IMR-90 (cell line): ENCODE data around the gene ELFN2. TPM values are rescaled to one million over a fixed set of nuclear protein-coding genes. Genes with fewer than 3 reads are reported as not detected.

ENCODE experiments used
- ATAC-seq: fragments of 200-7000 bp; cut with Tn5 transposase; 2 replicates; pipeline ENCODE4 v1.9.1; 2020; ENCODE audit warnings: low read depth, mild to moderate bottlenecking, moderate library complexity
- BruUV-seq: library from RNA; stranded (reverse); fragments of 400-500 nt; replicated peaks from 2 replicates; lab custom pipeline; 2021; lab: Mats Ljungman, UMichigan
- CTCF ChIA-PET: fragments of 300-600 bp; formaldehyde crosslinking; extraction: SDS; loops from one replicate; lab custom pipeline; 2021; ENCODE audit warnings: antibody characterized with exemption; lab: Yijun Ruan, JAX
- POLR2A ChIA-PET: fragments of 300-600 bp; sonication (Branson Sonifier 250); formaldehyde crosslinking; loops from one replicate; lab custom pipeline; 2022; ENCODE audit warnings: antibody characterized with exemption; ENCODE audit not compliant: unreplicated experiment; lab: Charles Lee
- DNase-seq: peaks from one replicate; pipeline ENCODE4 v3.0.0; 2013
- H2AFZ ChIP-seq: replicated peaks from 2 replicates; pipeline ENCODE3; 2013; ENCODE audit warnings: low read length, mild to moderate bottlenecking; ENCODE audit not compliant: poor library complexity
- H2AK5ac ChIP-seq: 2 replicates; pipeline ENCODE4 v1.6.1; 2013; ENCODE audit warnings: low read depth, low read length, inconsistent platforms
- H2AK9ac ChIP-seq: replicated peaks from 2 replicates; pipeline ENCODE3; 2013; ENCODE audit warnings: mild to moderate bottlenecking, low read depth, low read length, moderate library complexity; ENCODE audit not compliant: poor library complexity
- H2BK120ac ChIP-seq: 2 replicates; pipeline ENCODE4 v1.6.1; 2013; ENCODE audit warnings: low read depth, low read length, inconsistent platforms
- H2BK15ac ChIP-seq: 3 replicates; pipeline ENCODE4 v1.6.1; 2013; ENCODE audit warnings: low read depth, low read length, inconsistent platforms
- H2BK20ac ChIP-seq: 2 replicates; pipeline ENCODE4 v1.6.1; 2013; ENCODE audit warnings: low read depth, mild to moderate bottlenecking, inconsistent platforms, low read length, moderate library complexity
- H2BK5ac ChIP-seq: 2 replicates; pipeline ENCODE4 v1.6.1; 2013; ENCODE audit warnings: mild to moderate bottlenecking, low read depth, low read length, inconsistent platforms; ENCODE audit not compliant: poor library complexity, severe bottlenecking
- H3K14ac ChIP-seq: replicated peaks from 2 replicates; pipeline ENCODE4 v1.6.1; 2013; ENCODE audit warnings: low read depth, low read length, inconsistent platforms
- H3K18ac ChIP-seq: 2 replicates; pipeline ENCODE4 v1.6.1; 2013; ENCODE audit warnings: low read depth, low read length, control low read depth
- H3K23ac ChIP-seq: 2 replicates; pipeline ENCODE4 v1.6.1; 2013; ENCODE audit warnings: low read depth, low read length, inconsistent platforms
- H3K27ac ChIP-seq: 2 replicates; pipeline ENCODE4 v1.5.1; 2013; ENCODE audit warnings: mild to moderate bottlenecking, control low read depth, low read length; ENCODE audit not compliant: insufficient read depth
- H3K27me3 ChIP-seq: 2 replicates; pipeline ENCODE4 v1.6.1; 2013; ENCODE audit warnings: low read length; ENCODE audit not compliant: control insufficient read depth, insufficient read depth
- H3K36me3 ChIP-seq: 2 replicates; pipeline ENCODE4 v1.6.1; 2013; ENCODE audit warnings: low read length, mixed read lengths; ENCODE audit not compliant: control insufficient read depth, insufficient read depth
- H3K4ac ChIP-seq: 2 replicates; pipeline ENCODE4 v1.6.1; 2013; ENCODE audit warnings: low read depth, low read length, inconsistent platforms
- H3K4me1 ChIP-seq: 2 replicates; pipeline ENCODE4 v1.6.1; 2013; ENCODE audit warnings: low read length, mixed read lengths; ENCODE audit not compliant: control insufficient read depth, insufficient read depth
- H3K4me2 ChIP-seq: 2 replicates; pipeline ENCODE4 v1.6.1; 2013; ENCODE audit warnings: low read depth, mild to moderate bottlenecking, control low read depth, low read length, moderate library complexity
- H3K4me3 ChIP-seq: 2 replicates; pipeline ENCODE4 v1.5.1; 2013; ENCODE audit warnings: low read depth, mild to moderate bottlenecking, control low read depth, low read length, moderate library complexity; ENCODE audit not compliant: insufficient read depth
- H3K56ac ChIP-seq: 2 replicates; pipeline ENCODE4 v1.6.1; 2013; ENCODE audit warnings: low read length, inconsistent platforms; ENCODE audit not compliant: insufficient read depth; ENCODE audit errors: extremely low read depth
- H3K79me1 ChIP-seq, 2 experiments: 2 replicates each; pipeline ENCODE4 v1.6.1; 2013; ENCODE audit warnings: low read length in 2 of 2, inconsistent platforms in 1 of 2, low read depth in 1 of 2
- H3K9ac ChIP-seq: 2 replicates; pipeline ENCODE4 v1.6.1; 2013; ENCODE audit warnings: low read depth, low read length, control low read depth
- H3K9me1 ChIP-seq: 2 replicates; pipeline ENCODE4 v1.6.1; 2013; ENCODE audit warnings: low read length, inconsistent platforms; ENCODE audit not compliant: insufficient read depth
- H3K9me3 ChIP-seq: 2 replicates; pipeline ENCODE4 v1.6.1; 2013; ENCODE audit warnings: low read length; ENCODE audit not compliant: control insufficient read depth, insufficient read depth
- H4K20me1 ChIP-seq: 2 replicates; pipeline ENCODE4 v1.6.1; 2013; ENCODE audit warnings: low read length, inconsistent platforms; ENCODE audit not compliant: insufficient read depth
- H4K5ac ChIP-seq: 2 replicates; pipeline ENCODE4 v1.6.1; 2013; ENCODE audit warnings: mild to moderate bottlenecking, low read depth, low read length, control low read depth
- H4K8ac ChIP-seq, 2 experiments: 2 replicates each; pipeline ENCODE4 v1.6.1; 2013; ENCODE audit warnings: low read depth in 2 of 2, low read length in 2 of 2, control low read depth in 1 of 2, inconsistent platforms in 1 of 2
- H4K91ac ChIP-seq: 2 replicates; pipeline ENCODE4 v1.6.1; 2013; ENCODE audit warnings: low read depth, low read length, inconsistent platforms; ENCODE audit not compliant: insufficient read depth
- BHLHE40 ChIP-seq: fragments of 150-350 bp; IDR thresholded peaks from 2 replicates; pipeline ENCODE4 v1.6.1; 2016; ENCODE audit warnings: mild to moderate bottlenecking, low read depth, low read length
- CEBPB ChIP-seq: IDR thresholded peaks from 2 replicates; pipeline ENCODE4 v1.6.1; 2012; ENCODE audit warnings: low read depth, low read length, improper control_type of control experiment
- CHD1 ChIP-seq: IDR thresholded peaks from 2 replicates; pipeline ENCODE4 v1.6.1; 2012; ENCODE audit warnings: low read depth, low read length, improper control_type of control experiment
- ELK1 ChIP-seq: fragments of 150-350 bp; IDR thresholded peaks from 2 replicates; pipeline ENCODE4 v1.6.1; 2016; ENCODE audit warnings: low read depth, mild to moderate bottlenecking, low read length, moderate library complexity, borderline replicate concordance
- FOS ChIP-seq: fragments of 150-350 bp; IDR thresholded peaks from 2 replicates; pipeline ENCODE4 v1.6.1; 2016; ENCODE audit warnings: low read depth, low read length
- MAFK ChIP-seq: IDR thresholded peaks from 2 replicates; pipeline ENCODE4 v1.6.1; 2012; ENCODE audit warnings: low read depth, low read length, improper control_type of control experiment
- MAZ ChIP-seq: IDR thresholded peaks from 2 replicates; pipeline ENCODE4 v1.6.1; 2012; ENCODE audit warnings: low read depth, mild to moderate bottlenecking, low read length, improper control_type of control experiment, moderate library complexity, borderline replicate concordance
- MXI1 ChIP-seq: IDR thresholded peaks from 2 replicates; pipeline ENCODE4 v1.6.1; 2012; ENCODE audit warnings: low read depth, mild to moderate bottlenecking, low read length, moderate library complexity, borderline replicate concordance
- NFE2L2 ChIP-seq: fragments of 150-350 bp; IDR thresholded peaks from 2 replicates; pipeline ENCODE4 v1.6.1; 2016; ENCODE audit warnings: low read depth, mild to moderate bottlenecking, low read length
- POLR2A ChIP-seq: IDR thresholded peaks from 2 replicates; pipeline ENCODE4 v1.6.1; 2012; ENCODE audit warnings: mild to moderate bottlenecking, low read depth, low read length
- RAD21 ChIP-seq: IDR thresholded peaks from 2 replicates; pipeline ENCODE4 v1.6.1; 2012; ENCODE audit warnings: low read length, improper control_type of control experiment
- RCOR1 ChIP-seq: IDR thresholded peaks from 2 replicates; pipeline ENCODE4 v1.6.1; 2012; ENCODE audit warnings: mild to moderate bottlenecking, low read length, improper control_type of control experiment; ENCODE audit not compliant: insufficient replicate concordance
- RFX5 ChIP-seq: IDR thresholded peaks from 2 replicates; pipeline ENCODE4 v1.8.0; 2012; ENCODE audit warnings: low read depth, mild to moderate bottlenecking, low read length, moderate library complexity
- SMC3 ChIP-seq: fragments of 150-350 bp; IDR thresholded peaks from 2 replicates; pipeline ENCODE4 v1.6.1; 2016; ENCODE audit warnings: low read depth, mild to moderate bottlenecking, antibody characterized with exemption, low read length, moderate library complexity
- USF2 ChIP-seq: fragments of 150-350 bp; IDR thresholded peaks from 2 replicates; pipeline ENCODE4 v1.6.1; 2017; ENCODE audit warnings: mild to moderate bottlenecking, antibody characterized with exemption, low read length, low read depth
- WGBS, 2 experiments: methylation state at CpG; one replicate each; pipeline versions ENCODE4 v1.1.5 to v1.1.7; 2013; ENCODE audit warnings: missing lambda C conversion rate in 2 of 2; ENCODE audit not compliant: insufficient read length in 1 of 2; ENCODE audit errors: extremely low coverage in 2 of 2; 5-methylcytosine and 5-hydroxymethylcytosine counted together
- dilution Hi-C: fragments of 300-500 bp; cut with HindIII; formaldehyde crosslinking; loops from one replicate; pipeline ENCODE4 v1.14.3; 2018; ENCODE audit warnings: low sequenced_read_pairs; ENCODE audit not compliant: unreplicated experiment
- in situ Hi-C: fragments of 300-500 bp; cut with MboI; formaldehyde crosslinking; loops from 3 replicates; pipeline ENCODE4 v1.14.3; 2019; ENCODE audit warnings: low sequenced_read_pairs, inconsistent platforms, mixed read lengths
- intact Hi-C: fragments of 100-400 bp; cut with micrococcal nuclease; formaldehyde crosslinking; loops from 2 replicates; pipeline ENCODE4 v1.10.0; 2022
- polyA plus RNA-seq, 3 experiments: library from polyadenylated mRNA; depleted of rRNA; stranded (reverse); fragments of >200 nt; gene quantifications; 2 replicates each; pipeline ENCODE4 v1.2.3, GENCODE V29; 2012; ENCODE audit warnings: low replicate concordance in 1 of 3
- total RNA-seq: library from RNA; depleted of rRNA; stranded (reverse); fragments of >200 nt; gene quantifications from 2 replicates; pipeline ENCODE4 v1.2.3, GENCODE V29; 2012
- TF ChIP-seq, protein P1 (sequence below): conservative IDR thresholded peaks from 2 replicates; pipeline ENCODE4 v1.5.1; 2012; ENCODE audit warnings: mild to moderate bottlenecking, low read depth, low read length, improper control_type of control experiment

ELFN2 gene
- total and polyA plus RNA-seq, 2 of the 4 experiments (the other 2 are of a cell fraction), result 0.72 to 5.0 TPM

GRCh38 chr22:37336579-37336978, 90.7 kb downstream of the ELFN2 start:
- no TSS peak for BruUV-seq
- WGBS, 2 experiments, result no CpG with 5 or more reads among the region's 8 CpGs
- Histone ChIP-seq H3K23ac (no peak overlapping the region), H4K8ac (no peak overlapping the region), H2BK5ac (no peak overlapping the region), H3K9me3 (no peaks in the 10 kb centered on the region), H2BK20ac (no peak overlapping the region), H3K36me3 (no peaks in the 10 kb centered on the region), H3K79me1 (no peaks in the 10 kb centered on the region), H3K9ac (no peak overlapping the region), H3K4me1 (peaks cover 20% of the 10 kb centered on the region), H3K27me3 (peaks cover 23% of the 10 kb centered on the region), H3K18ac (no peak overlapping the region), H2AFZ (no peak overlapping the region), H2AK9ac (no peak overlapping the region), H3K56ac (no peak overlapping the region), H4K5ac (no peak overlapping the region), H3K4ac (no peak overlapping the region), H3K4me2 (no peak overlapping the region), H3K14ac (no peak overlapping the region), H4K91ac (no peak overlapping the region), H3K4me3 (no peak overlapping the region), H2BK120ac (no peak overlapping the region), H4K20me1 (no peaks in the 10 kb centered on the region), H3K9me1 (no peaks in the 10 kb centered on the region), H2BK15ac (no peak overlapping the region), H3K27ac (no peak overlapping the region), H2AK5ac (no peak overlapping the region)
- no peak for ATAC-seq
- TF ChIP-seq MXI1, result no peak
- TF ChIP-seq CHD1, result no peak
- TF ChIP-seq RCOR1, result no peak
- no peak for TF ChIP-seq NFE2L2
- TF ChIP-seq ELK1, result no peak
- TF ChIP-seq RFX5, result no peak
- TF ChIP-seq, protein P1, sequence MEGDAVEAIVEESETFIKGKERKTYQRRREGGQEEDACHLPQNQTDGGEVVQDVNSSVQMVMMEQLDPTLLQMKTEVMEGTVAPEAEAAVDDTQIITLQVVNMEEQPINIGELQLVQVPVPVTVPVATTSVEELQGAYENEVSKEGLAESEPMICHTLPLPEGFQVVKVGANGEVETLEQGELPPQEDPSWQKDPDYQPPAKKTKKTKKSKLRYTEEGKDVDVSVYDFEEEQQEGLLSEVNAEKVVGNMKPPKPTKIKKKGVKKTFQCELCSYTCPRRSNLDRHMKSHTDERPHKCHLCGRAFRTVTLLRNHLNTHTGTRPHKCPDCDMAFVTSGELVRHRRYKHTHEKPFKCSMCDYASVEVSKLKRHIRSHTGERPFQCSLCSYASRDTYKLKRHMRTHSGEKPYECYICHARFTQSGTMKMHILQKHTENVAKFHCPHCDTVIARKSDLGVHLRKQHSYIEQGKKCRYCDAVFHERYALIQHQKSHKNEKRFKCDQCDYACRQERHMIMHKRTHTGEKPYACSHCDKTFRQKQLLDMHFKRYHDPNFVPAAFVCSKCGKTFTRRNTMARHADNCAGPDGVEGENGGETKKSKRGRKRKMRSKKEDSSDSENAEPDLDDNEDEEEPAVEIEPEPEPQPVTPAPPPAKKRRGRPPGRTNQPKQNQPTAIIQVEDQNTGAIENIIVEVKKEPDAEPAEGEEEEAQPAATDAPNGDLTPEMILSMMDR, result no peak
- TF ChIP-seq CEBPB, result no peak
- no peak for TF ChIP-seq BHLHE40
- no peak for TF ChIP-seq USF2
- TF ChIP-seq MAFK, result no peak
- no peak for TF ChIP-seq POLR2A
- TF ChIP-seq MAZ, result no peak
- TF ChIP-seq SMC3, result no peak
- TF ChIP-seq FOS, result no peak
- TF ChIP-seq RAD21, result no peak
- intact Hi-C loops (no loop called here), dilution Hi-C loops (no loop called here), in situ Hi-C loops (no loop called here)
- no peak for DNase-seq
- POLR2A ChIA-PET, result no interaction called here
- CTCF ChIA-PET, result no interaction called here
